GM12872 (cell line): ENCODE results near the gene UBE2QL1.

Experiments used
- TF ChIP-seq, protein P1 (sequence below): IDR thresholded peaks from 3 replicates; pipeline ENCODE4 v1.5.1; 2011; ENCODE audit warnings: low read depth, mild to moderate bottlenecking, low read length, moderate library complexity; ENCODE audit not compliant: insufficient read depth

Gene UBE2QL1, protein sequence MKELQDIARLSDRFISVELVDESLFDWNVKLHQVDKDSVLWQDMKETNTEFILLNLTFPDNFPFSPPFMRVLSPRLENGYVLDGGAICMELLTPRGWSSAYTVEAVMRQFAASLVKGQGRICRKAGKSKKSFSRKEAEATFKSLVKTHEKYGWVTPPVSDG

DNA sequence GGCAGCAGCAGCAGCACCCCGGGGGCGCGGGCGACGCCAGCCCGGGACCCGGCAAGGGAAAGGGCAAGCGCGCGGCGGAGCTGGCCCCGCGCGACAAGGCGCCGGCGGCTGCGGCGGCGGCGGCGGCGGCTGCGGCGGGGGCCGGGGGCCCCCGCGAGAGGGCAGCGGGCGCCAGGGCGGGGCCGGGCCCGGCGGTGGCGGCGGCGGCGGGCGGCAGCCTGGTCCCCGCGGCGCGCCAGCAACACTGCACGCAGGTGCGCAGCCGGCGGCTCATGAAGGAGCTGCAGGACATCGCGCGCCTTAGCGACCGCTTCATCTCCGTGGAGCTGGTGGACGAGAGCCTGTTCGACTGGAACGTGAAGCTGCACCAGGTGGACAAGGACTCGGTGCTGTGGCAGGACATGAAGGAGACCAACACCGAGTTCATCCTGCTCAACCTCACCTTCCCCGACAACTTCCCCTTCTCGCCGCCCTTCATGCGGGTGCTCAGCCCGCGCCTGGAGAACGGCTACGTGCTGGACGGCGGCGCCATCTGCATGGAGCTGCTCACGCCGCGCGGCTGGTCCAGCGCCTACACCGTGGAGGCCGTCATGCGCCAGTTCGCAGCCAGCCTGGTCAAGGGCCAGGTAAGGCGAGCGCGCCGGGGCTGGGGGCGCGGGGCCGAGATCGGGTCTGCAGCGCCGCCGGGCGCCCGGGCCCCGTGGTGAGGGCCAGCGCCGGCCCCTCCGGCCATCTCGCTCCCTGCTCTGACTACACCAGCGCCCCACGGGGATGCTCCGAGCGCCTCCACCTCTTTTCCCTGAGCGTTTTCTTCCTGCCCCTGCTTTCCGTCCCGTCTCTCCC lies at the start of gene UBE2QL1:
UBE2QL1 (plus strand) TSS at position 238 of the 843 bp plus-strand sequence; CDS start at position 273, 35 bp downstream.
- TF ChIP-seq, protein P1, sequence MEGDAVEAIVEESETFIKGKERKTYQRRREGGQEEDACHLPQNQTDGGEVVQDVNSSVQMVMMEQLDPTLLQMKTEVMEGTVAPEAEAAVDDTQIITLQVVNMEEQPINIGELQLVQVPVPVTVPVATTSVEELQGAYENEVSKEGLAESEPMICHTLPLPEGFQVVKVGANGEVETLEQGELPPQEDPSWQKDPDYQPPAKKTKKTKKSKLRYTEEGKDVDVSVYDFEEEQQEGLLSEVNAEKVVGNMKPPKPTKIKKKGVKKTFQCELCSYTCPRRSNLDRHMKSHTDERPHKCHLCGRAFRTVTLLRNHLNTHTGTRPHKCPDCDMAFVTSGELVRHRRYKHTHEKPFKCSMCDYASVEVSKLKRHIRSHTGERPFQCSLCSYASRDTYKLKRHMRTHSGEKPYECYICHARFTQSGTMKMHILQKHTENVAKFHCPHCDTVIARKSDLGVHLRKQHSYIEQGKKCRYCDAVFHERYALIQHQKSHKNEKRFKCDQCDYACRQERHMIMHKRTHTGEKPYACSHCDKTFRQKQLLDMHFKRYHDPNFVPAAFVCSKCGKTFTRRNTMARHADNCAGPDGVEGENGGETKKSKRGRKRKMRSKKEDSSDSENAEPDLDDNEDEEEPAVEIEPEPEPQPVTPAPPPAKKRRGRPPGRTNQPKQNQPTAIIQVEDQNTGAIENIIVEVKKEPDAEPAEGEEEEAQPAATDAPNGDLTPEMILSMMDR: 0 out of 3 replicates have a peak, but pooled peaks have one; percentile 8

DNA sequence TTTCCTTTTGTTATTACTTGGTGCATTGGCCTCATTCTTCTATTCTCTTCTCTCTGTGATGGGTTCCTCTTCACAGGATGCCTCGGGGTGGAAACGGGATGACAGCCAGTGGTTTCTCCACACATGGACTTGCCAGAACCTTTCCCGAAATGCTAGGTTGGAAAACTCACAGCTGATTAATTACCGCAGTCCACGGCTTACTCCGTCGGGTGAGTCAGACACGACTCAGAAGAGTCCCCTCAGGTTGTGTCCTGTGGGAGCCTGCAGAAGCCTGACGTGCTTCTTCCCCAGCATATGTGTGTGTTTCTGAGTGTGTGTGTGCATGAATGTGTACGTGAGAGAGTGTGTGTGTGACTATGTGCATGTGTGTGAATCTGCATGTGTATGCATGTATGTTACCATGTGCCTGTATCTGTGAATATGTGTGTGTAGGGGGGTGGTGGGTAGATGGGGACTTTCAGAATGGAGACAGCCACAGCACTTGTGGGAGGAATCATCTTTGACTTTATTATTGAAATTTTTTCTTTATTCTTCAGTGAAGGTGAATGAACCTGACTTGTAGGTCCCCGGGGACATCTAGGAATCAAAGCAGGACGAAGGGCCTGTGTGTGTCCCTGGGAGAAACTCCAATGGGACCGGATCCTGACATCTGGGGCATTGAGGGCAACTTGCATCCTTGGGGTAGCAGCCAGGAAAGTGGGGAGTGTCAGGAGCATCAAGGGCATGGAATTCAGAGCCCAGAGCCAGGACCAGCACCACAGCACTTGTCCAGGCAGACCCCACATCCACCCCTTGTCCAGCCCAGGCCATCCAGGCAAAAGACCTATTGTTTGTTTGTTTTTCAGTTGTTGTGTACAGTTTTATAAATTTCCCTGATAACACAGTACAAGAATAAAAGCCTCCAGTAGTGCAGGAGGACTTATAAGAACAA lies 48.4 kb upstream of the UBE2QL1 start:
- TF ChIP-seq, protein P1: no peak

DNA sequence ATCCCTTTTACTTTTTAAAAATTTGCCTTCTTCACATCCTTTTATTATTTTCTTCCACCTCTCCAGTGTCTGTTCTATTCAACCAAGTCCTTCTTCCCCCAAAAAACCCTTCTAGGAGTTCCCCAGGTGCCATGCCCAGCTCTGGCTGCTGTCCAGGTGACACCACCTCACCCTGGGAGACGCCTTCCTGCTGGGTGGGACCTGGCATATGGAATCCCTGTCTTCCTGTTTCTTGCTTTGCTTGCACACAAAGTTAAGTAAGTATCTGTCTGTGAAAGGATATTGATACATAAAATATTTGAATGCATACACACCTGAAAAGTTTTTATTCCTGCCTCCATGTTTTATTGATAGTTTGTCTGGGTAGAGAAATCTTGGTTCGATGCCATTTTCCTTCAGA lies 47.2 kb upstream of the UBE2QL1 start:
- TF ChIP-seq, protein P1: no peak

DNA sequence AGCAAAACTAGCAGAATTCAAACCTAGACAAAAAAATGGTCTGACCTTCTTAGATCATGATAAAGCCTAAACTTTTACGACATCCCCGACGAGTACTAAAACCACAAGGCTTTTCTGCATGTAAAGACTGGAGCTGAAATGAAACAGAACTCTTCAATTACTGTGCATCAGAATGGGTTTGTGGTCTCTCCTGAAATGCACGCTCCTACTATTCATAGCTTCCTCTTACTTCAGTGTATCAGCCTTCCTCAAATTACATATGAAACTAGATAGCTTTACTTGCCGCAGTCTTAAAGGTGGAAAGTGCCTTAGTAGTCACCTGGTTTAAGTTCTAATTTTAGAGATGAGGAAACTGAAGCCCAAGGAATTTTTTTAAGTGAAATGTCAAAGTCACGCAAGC lies 45.7 kb upstream of the UBE2QL1 start:
- TF ChIP-seq, protein P1: no peak

DNA sequence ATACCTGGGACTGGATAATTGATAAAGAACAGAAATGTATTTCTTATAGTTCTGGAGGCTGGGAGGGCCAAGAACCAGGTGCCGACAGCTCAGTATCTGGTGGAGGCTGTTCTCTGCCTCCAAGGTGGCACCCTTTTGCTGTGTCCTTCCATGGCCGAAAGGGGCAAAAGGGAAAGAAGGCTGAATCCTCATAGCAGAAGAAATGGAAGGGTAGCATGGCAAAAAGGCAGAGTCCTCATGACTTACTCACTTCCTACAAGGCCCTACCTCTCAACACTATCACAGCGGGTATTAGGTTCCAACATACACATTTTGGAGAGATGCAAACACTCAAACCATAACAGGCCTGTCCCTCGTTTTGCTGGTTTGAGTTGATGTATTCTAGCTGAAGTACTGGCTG lies 45.2 kb upstream of the UBE2QL1 start:
- TF ChIP-seq, protein P1: no peak

DNA sequence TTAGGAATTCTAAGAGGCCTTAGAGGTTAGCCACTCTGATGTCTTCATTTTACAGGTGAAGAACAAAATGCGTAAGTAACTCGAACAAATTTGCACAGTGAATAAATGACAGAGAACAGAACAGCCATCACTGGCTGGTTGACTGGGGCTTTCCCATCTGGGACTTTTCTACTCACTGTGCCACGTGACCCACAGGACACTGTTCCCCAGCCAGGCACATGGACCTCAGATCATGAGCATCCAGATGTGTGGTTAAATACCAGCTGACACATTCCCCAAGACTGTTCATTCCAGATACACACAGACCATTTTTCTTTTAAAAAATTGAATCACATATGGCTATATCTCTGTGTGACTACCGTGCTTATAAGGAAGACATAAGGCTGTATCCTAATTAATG lies 44.5 kb upstream of the UBE2QL1 start:
- TF ChIP-seq, protein P1: no peak

DNA sequence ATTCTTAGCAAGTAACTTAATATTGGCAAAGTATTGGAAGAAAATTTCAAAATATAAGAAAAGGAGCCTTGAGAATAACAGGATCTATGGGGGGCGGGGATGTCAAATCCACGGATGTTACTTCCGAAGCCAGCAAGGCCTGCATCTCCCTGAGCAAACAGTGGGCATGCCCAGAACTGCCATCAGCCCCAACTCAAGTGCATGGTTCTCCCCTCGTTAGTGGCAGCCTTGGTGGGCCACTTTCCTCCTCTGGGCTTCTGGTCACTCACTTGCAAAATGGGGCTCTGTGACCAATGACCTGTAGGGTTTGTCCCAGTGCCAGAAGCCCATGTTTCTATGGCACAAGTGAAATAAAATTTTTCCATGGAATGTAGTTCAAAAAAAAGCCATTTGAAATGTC lies 43.1 kb upstream of the UBE2QL1 start:
- TF ChIP-seq, protein P1: no peak
